IPS DF 19.7 (cell line): Measurements from ENCODE around the gene MRM3.
"Not testable (repeated sequence)": the region's sequence is repeated elsewhere in the genome, so short reads cannot be mapped to it uniquely, and the experiment has no call there.

ENCODE experiments used
- DNase-seq: peaks from one replicate; pipeline ENCODE4 v3.0.0-alpha.2; 2013; ENCODE audit warnings: low read depth, low spot score

MRM3 gene

GRCh38 chr17:781805-782731 is at the start of gene MRM3, which contains the start of gene GLOD4:
Gene MRM3 (plus strand): TSS chr17:782353. CDS start chr17:782379, 26 bp downstream.
Gene GLOD4 (minus strand): TSS chr17:782280. CDS start chr17:782255, 25 bp downstream.
- no peak for DNase-seq

- no peak for DNase-seq
Measured at GRCh38 chr17:732902-733720, 49.0 kb upstream of the MRM3 start.

- no peak for DNase-seq
Measured at GRCh38 chr17:733743-734142, 48.4 kb upstream of the MRM3 start.

- DNase-seq = no peak
Measured at GRCh38 chr17:737561-738113, 44.5 kb upstream of the MRM3 start.

- no peak for DNase-seq
Measured at GRCh38 chr17:740240-741017, 41.7 kb upstream of the MRM3 start.

- DNase-seq = no peak
Measured at GRCh38 chr17:742147-742793, 39.9 kb upstream of the MRM3 start.

GRCh38 chr17:743139-743538 is 39.0 kb upstream of the MRM3 start:
- DNase-seq = no peak

- no peak for DNase-seq
Measured at GRCh38 chr17:744937-745336, 37.2 kb upstream of the MRM3 start.

GRCh38 chr17:745406-745805 is 36.7 kb upstream of the MRM3 start:
- no peak for DNase-seq

- no peak for DNase-seq
Measured at GRCh38 chr17:746181-746580, 36.0 kb upstream of the MRM3 start.

GRCh38 chr17:746783-747629 is 35.1 kb upstream of the MRM3 start:
- no peak for DNase-seq

GRCh38 chr17:748604-749003 is 33.5 kb upstream of the MRM3 start:
- DNase-seq = not testable (repeated sequence)

GRCh38 chr17:749359-749758 is 32.8 kb upstream of the MRM3 start:
- DNase-seq = not testable (repeated sequence)

GRCh38 chr17:750431-751037 is 31.6 kb upstream of the MRM3 start:
- no peak for DNase-seq

- no peak for DNase-seq
Measured at GRCh38 chr17:751269-752001, 30.7 kb upstream of the MRM3 start.

GRCh38 chr17:752002-752619 is 30.0 kb upstream of the MRM3 start, which contains the start of gene GEMIN4:
Gene GEMIN4 (minus strand): TSS chr17:752264. CDS start chr17:752142, 122 bp downstream.
- peak; percentile 60 for DNase-seq

- peak; percentile 38 for DNase-seq
Measured at GRCh38 chr17:752620-753219, 29.4 kb upstream of the MRM3 start.

GRCh38 chr17:753418-753817 is 28.7 kb upstream of the MRM3 start:
- DNase-seq = no peak
